AG04449 (cell line): Measurements from ENCODE around the gene RASA2.

Experiments
- CTCF ChIA-PET: fragments of 350-600 bp; formaldehyde crosslinking; extraction: SDS; loops from one replicate; lab custom pipeline; 2021; ENCODE audit warnings: antibody characterized with exemption; lab: Yijun Ruan, JAX
- POLR2A ChIA-PET: fragments of 400-600, 350-600 bp; formaldehyde crosslinking; extraction: SDS; loops from one replicate; lab custom pipeline; 2020; ENCODE audit warnings: antibody characterized with exemption, inconsistent platforms; lab: Yijun Ruan, JAX
- DNase-seq: peaks from one replicate; pipeline ENCODE4 v3.0.0-alpha.2; 2010; ENCODE audit warnings: low read depth, low spot score
- H3K4me3 ChIP-seq: 2 replicates; pipeline ENCODE4 v1.5.1; 2011; ENCODE audit warnings: low read depth, mild to moderate bottlenecking, control low read depth, low read length
- CTCF ChIP-seq: IDR thresholded peaks from one replicate; pipeline ENCODE4 v1.5.1; 2011; ENCODE audit warnings: mild to moderate bottlenecking, moderate library complexity, low read length, control low read depth, inconsistent platforms; ENCODE audit not compliant: insufficient read depth; ENCODE audit errors: missing control alignments

The RASA2 gene

GRCh38 chr3:141514382-141514781 lies 27.6 kb downstream of the RASA2 start:
- no peak for DNase-seq
- TF ChIP-seq CTCF: no peak
- CTCF ChIA-PET: interaction anchor here (0.8 to 1.6 kb wide), 4 partner anchors 9 to 61 kb away, joined by 3 to 4 read pairs (median 3); no protein-coding TSS in a partner anchor
- POLR2A ChIA-PET: no interaction called here
- H3K4me3 ChIP-seq: no peak overlapping the region

GRCh38 chr3:141519587-141519986 lies 32.8 kb downstream of the RASA2 start:
- no peak for TF ChIP-seq CTCF
- CTCF ChIA-PET: interaction anchor here (0.9 kb wide), 1 partner anchor 41 kb away, joined by 3 read pairs; no protein-coding TSS in a partner anchor
- H3K4me3 ChIP-seq: no peak overlapping the region
- DNase-seq: no peak
- POLR2A ChIA-PET: no interaction called here

GRCh38 chr3:141521781-141522180 lies 35.0 kb downstream of the RASA2 start:
- POLR2A ChIA-PET: no interaction called here
- no peak for TF ChIP-seq CTCF
- CTCF ChIA-PET: no interaction called here
- no peak overlapping the region for H3K4me3 ChIP-seq
- no peak for DNase-seq

GRCh38 chr3:141523615-141524375 lies 37.0 kb downstream of the RASA2 start:
- ChIA-PET CTCF (interaction anchor here (0.9 to 1.4 kb wide), 2 partner anchors 9 to 219 kb away, joined by 3 read pairs; no protein-coding TSS in a partner anchor), POLR2A (no interaction called here)
- H3K4me3 ChIP-seq: no peak overlapping the region

GRCh38 chr3:141524988-141525387 lies 38.2 kb downstream of the RASA2 start:
- no peak for TF ChIP-seq CTCF
- H3K4me3 ChIP-seq: no peak overlapping the region
- ChIA-PET POLR2A (no interaction called here), CTCF (interaction anchor here (1.0 to 1.4 kb wide), 2 partner anchors 36 to 64 kb away, joined by 4 read pairs; no protein-coding TSS in a partner anchor)
- DNase-seq: no peak

More at GRCh38 chr3:141523615-141524375, 37.0 kb downstream of the RASA2 start:
- no peak for TF ChIP-seq CTCF
- DNase-seq: no peak

GRCh38 chr3:141525814-141526213 lies 39.0 kb downstream of the RASA2 start:
- CTCF ChIA-PET: interaction anchor here (1.3 to 1.4 kb wide), 2 partner anchors 36 to 217 kb away, joined by 3 to 4 read pairs; no protein-coding TSS in a partner anchor

More at GRCh38 chr3:141525814-141526213, 39.0 kb downstream of the RASA2 start:
- TF ChIP-seq CTCF: no peak
- POLR2A ChIA-PET: no interaction called here
- H3K4me3 ChIP-seq: no peak overlapping the region
- DNase-seq: no peak
